GM18502 (cell line): ENCODE results near the gene CLIP4.
"Not testable (repeated sequence)": the region's sequence is repeated elsewhere in the genome, so short reads cannot be mapped to it uniquely, and the experiment has no call there.

Source experiments
- ATAC-seq: cut with Tn5 transposase; IDR thresholded peaks from one replicate; pipeline ENCODE4 v1.9.1; 2021; ENCODE audit warnings: mild to moderate bottlenecking; ENCODE audit not compliant: unreplicated experiment, poor library complexity

Gene CLIP4

GRCh38 chr2:29114946-29115609 is at the start of gene CLIP4:
CLIP4 (plus strand) TSS chr2:29115415; CDS start chr2:29121389, 5,974 bp downstream.
- ATAC-seq: peak; percentile 46

GRCh38 chr2:29066271-29066860 is 48.8 kb upstream of the CLIP4 start:
- ATAC-seq: no peak

- ATAC-seq: no peak
Measured at GRCh38 chr2:29066997-29067605, 48.1 kb upstream of the CLIP4 start.

- ATAC-seq: no peak
Measured at GRCh38 chr2:29068513-29068912, 46.7 kb upstream of the CLIP4 start.

GRCh38 chr2:29070526-29070925 is 44.7 kb upstream of the CLIP4 start:
- no peak for ATAC-seq

- no peak for ATAC-seq
Measured at GRCh38 chr2:29071032-29071975, 43.9 kb upstream of the CLIP4 start.

GRCh38 chr2:29072251-29072650 is 43.0 kb upstream of the CLIP4 start:
- ATAC-seq: no peak

- no peak for ATAC-seq
Measured at GRCh38 chr2:29072971-29073725, 42.1 kb upstream of the CLIP4 start.

- no peak for ATAC-seq
Measured at GRCh38 chr2:29073933-29074332, 41.3 kb upstream of the CLIP4 start.

GRCh38 chr2:29074411-29074810 is 40.8 kb upstream of the CLIP4 start, which contains the start of gene PCARE:
PCARE (minus strand) TSS chr2:29074523; CDS start chr2:29074261, 262 bp downstream.
- no peak for ATAC-seq

GRCh38 chr2:29075894-29076705 is 39.1 kb upstream of the CLIP4 start:
- no peak for ATAC-seq

- no peak for ATAC-seq
Measured at GRCh38 chr2:29079887-29080286, 35.3 kb upstream of the CLIP4 start.

GRCh38 chr2:29080886-29081743 is 34.1 kb upstream of the CLIP4 start:
- no peak for ATAC-seq

- ATAC-seq: peak; percentile 71
Measured at GRCh38 chr2:29082804-29083495, 32.3 kb upstream of the CLIP4 start.

- ATAC-seq: no peak
Measured at GRCh38 chr2:29084554-29084953, 30.7 kb upstream of the CLIP4 start.

- not testable (repeated sequence) for ATAC-seq
Measured at GRCh38 chr2:29090311-29090710, 24.9 kb upstream of the CLIP4 start.

- no peak for ATAC-seq
Measured at GRCh38 chr2:29096969-29097368, 18.2 kb upstream of the CLIP4 start.

- ATAC-seq: no peak
Measured at GRCh38 chr2:29097569-29097968, 17.6 kb upstream of the CLIP4 start.
